GM04503 (cell line): ENCODE data around the gene ITGA2B.
"Not testable (repeated sequence)": the region's sequence is repeated elsewhere in the genome, so short reads cannot be mapped to it uniquely, and the experiment has no call there.

Experiments
- DNase-seq: peaks from one replicate; pipeline ENCODE4 v3.0.0-alpha.2; 2012; ENCODE audit warnings: low read depth

Gene ITGA2B

GRCh38 chr17:44368391-44369243 is 20.8 kb downstream of the ITGA2B start:
- not testable (repeated sequence) for DNase-seq

GRCh38 chr17:44367231-44367979 is 22.0 kb downstream of the ITGA2B start:
- DNase-seq, result no peak

GRCh38 chr17:44365051-44365450 is 24.4 kb downstream of the ITGA2B start:
- DNase-seq, result not testable (repeated sequence)

DNA sequence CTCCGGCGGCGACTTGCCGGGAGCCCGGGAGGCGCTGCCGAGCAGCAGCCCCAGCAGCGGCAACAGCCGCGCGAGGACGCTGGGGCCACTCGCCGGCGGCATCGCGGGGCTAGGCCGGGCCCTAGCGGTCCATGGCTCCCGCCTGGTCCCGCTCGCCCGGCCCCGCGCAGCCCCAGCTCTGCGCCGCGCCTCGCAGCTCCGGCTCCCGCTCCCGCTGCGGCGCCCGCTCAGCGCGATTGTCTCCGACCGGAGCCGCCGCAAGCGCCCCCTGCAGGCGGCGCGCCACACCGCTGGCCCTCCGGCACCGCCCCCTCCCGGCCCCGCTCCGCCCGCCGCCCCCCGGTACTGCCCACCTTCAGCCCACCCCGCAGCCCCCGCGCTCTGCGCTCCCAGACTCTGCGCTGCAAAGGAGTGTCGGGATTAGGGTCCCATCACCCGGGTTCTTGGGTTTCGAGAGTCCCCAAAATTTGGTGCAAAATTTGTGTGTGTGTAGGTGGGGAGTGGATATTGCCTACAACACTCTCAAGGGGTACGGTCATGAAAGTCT is 25.8 kb downstream of the ITGA2B start, which contains the start of gene FAM171A2:
Gene FAM171A2, minus strand, starts transcription at position 241 of the 547 bp plus-strand sequence. Its CDS starts 139 bp downstream, at position 102.
- DNase-seq, result no peak

DNA sequence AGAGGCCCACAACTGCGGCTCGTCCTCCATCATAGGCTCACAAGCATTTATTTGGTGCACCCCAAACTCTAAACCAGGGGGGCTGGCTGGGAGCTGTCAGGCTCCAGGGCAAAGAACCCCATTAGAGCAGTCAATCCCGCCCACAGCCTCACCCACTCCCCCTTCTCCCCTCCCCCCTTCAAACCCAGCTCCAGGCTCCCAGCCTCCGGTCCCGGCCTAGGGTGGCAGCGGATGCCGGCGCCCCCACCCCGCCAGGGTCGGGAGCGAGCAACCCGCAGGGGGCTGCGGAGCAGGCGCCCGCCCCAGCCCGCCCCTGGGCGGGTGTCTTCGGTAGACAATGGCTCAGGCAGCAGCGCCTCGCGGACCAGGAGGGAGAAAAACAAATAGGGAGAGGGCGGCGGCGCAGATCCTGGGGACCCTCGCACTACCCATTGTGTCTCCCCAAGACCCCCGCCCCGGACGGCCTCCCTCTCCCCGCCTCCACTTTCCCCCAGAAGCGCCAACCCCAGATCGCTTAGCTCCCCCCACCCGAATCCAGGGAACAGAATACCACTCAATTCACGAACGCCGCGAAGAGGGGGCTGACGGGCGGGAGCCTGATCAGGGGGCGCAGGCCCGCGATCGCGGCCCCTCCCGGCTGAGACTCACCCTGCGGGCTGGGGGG is 26.4 kb downstream of the ITGA2B start:
- no peak for DNase-seq

- no peak for DNase-seq
These were observed 26.9 kb downstream of the ITGA2B start for GRCh38 chr17:44362459-44362948.

DNA sequence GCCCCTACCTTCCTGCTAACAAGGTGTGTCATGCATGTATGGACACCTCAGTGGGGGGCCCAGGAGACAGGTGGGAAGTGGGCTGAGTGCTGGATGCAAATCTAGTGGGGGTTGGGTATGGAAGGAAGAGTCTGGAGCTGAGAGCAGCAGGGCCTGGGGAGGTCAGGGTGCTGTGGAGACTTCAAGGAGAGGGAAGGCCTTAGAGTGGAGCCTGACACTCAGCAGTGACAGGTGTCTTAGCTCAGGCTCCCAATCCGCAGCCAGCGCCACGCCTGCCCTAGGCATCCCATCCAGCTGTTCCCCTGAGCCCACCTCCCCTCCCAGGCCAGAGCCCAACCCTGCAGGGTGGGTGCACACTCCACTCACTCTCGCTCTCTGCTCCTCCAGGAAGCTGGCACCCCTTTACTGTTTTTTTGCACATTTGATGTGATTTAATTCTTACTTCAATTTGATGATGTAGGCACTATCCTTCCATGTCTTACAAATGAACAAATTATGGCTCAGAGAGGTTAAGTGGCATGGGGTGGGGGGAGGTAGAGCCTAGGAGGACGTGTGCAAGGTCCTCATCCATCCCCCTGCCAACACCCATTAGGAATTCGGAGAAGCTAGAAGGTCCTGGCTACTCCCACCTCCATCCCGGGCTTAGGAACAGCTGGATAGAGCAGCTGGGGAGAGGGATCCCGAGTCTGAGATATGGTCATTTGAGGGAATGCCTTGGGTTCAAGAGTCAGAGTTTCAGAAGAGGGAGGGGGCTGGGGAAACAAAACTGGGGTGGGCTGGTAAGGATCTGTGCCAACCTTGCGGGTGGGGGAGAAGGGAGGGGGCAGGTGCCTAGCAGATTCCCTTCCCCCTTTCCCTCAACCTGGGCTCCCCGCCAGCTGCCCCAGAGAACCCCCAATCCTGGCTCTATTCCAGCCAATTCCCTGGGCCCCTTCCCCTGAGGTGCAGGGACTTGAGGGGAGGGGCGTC is 27.9 kb downstream of the ITGA2B start:
- no peak for DNase-seq

- DNase-seq, result no peak
These were observed 28.6 kb downstream of the ITGA2B start for GRCh38 chr17:44360826-44361225.

- no peak for DNase-seq
These were observed 29.3 kb downstream of the ITGA2B start for GRCh38 chr17:44360144-44360533.

DNA sequence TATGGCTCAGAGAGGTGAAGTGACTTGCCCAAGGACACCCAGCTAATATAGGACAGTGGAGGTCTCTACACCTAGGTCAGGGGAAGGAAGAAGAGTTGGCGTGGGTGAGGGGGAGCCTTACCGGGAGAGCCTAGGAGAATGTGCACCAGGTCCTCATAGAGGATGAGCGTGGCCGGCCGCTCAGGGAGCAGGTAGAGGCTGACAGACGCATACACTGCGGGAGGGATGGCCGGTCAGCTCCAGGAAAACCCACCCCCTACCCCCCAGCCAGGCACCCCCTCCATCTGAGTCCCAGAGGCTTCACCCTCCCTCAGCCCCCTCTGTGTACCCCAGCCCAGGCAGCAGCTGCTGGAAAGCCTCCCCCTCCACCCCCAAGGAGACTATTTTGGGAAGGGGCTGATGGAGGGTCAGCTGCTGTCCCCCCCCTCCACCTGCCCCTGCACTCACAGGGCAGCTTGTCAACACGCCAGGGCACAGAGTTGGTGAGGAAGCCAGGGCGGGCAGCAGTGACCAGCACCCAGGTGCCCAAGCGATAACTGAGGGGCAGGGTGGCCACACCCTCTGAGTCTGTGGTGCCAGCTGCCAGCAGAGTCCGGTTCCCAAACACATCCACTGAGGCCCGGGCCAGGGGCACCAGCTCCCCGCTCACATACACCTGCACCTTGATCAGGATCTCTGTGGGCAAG is 29.8 kb downstream of the ITGA2B start:
- no peak for DNase-seq

DNA sequence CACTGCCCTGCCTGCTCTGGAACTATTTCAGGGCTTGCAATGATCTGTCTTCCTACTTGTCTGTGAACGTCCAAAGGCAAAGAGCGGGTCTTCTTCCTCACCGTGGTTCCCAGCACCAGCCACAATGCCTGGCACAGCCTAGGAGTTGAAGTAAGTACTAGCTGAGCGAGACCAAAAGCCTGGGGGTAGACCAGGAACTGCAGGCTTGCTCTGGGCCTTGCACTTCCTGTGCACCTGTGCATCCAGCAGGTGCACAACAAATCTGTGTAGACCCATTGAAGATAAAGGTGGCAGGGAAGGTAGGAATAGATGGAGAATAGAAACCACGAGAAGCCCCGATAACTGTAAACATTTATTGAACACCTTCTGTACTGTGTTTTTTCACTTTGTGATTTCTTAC is 30.4 kb downstream of the ITGA2B start:
- DNase-seq, result no peak

- no peak for DNase-seq
These were observed 31.4 kb downstream of the ITGA2B start for GRCh38 chr17:44358066-44358465.

DNA sequence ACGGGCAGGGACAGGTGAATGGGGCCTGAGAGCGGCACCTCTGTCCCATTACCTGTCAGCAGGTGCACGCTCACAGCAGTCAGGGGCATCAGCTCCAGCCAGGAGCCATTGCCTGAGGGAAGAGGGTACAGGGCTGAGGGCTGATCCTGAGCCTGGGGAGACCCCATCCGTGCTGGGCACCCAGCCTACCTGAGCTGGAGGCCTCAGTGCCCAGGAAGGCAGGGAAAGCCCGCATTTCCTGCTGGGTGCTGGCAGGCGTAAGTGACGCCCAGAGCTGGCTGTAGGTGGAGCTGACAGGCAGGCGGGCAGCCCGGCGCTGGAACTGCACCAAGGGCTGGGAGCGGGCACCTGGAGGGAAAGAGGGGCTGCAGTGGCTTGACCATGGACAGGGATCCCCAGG is 33.2 kb downstream of the ITGA2B start:
- no peak for DNase-seq

DNA sequence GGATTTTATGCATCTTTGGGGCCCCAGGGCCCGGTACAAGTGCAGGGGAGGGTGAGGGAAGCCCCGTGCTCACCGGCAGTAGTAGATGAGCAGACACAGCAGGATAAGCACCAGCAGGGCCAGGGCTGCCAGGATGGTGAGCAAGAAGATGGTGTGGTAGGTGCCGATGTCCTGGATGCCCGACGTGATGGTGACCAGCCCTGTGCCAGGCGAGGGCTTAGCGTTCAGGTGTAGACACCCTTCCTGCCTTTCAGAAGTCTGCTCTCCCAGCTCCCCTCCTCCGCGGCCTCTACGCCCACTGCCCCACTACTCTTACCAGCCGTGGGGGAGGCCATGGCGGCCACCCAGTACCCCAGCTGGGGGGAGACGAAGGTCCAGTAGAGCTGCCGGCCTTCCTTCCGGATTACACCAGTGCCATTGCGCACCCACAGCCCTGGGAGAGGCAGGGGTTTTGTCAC is 33.8 kb downstream of the ITGA2B start:
- DNase-seq, result no peak

DNA sequence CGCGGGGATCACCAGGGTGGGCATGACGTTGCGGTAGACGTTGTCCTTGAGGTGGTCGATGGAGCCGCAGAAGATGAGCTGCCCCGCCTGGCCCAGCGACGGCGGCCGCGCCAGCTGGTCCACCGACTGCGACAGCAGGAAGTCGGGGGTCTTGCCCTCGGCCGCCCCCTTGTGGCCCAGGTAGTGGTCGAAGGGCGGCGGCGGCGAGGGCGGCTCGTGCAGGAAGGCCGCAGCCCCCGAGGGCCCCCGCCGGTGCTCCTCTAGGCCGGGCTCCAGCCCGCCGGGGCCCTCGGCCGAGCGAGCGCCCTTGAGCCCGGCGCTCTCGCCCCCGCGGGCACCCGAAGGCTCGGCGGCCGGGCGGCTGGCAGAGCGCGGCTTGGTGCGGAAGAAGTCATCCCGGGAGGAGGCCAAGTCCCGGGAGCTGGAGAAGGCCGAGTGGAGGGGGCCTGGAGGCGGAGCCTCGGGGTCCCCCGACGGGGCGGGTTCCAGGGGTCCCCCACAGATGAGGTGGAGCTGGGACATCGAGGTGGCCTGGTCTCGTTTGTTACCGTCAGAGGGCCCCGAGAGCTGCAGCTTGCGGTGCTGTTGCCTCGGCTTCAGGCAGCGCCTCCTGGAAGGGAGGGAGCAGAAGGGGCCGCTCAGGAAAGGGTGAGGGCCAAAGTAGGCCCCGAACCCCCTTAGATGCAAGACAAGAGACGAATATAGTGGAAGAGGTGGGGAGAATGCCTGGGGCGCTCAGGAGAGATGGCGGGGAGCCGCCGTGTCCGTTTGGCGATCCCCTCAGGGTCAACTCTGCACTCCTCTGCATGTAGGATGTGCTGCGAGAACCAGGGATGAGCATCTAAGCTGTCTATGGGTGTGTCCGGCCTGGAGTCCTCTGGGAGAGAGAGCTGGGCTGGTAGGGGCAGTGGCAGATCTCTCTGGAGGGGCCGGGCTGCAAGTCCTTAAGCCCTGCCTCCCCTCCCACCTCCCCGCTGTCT is 34.6 kb downstream of the ITGA2B start:
- no peak for DNase-seq

DNA sequence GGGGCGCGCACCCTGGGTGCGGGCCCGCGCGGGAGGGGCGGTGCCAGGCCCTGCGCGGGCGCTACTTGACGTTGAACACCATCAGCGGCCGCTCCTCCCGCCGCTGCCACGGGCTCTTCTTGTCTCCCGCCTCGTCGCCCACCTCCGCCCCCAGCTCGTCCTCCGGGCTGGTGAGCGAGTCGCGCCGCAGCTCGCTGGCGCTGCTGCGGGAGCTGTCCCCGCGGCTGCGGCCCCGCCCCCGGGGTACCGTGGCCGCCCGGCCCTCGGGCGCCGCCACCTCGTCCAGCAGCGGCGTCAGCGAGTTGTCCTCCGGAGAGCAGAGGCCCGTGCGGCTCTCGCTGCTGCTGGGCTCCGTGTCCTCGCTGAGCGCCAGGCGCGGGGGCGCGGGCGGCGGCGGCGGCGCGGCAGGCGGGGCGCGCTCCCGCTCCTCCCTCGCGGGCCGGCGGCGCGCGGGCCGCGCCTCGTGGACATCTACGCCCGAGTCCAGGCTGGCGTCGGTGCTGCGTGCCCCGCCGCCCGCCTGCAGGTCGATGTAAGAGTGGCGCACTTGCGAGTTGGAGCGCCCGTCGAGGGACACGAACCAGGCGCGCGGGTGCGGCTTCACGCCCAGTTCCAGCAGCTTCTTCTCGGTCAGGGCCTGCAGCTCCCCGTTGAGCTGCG is 35.6 kb downstream of the ITGA2B start:
- DNase-seq, result no peak

DNA sequence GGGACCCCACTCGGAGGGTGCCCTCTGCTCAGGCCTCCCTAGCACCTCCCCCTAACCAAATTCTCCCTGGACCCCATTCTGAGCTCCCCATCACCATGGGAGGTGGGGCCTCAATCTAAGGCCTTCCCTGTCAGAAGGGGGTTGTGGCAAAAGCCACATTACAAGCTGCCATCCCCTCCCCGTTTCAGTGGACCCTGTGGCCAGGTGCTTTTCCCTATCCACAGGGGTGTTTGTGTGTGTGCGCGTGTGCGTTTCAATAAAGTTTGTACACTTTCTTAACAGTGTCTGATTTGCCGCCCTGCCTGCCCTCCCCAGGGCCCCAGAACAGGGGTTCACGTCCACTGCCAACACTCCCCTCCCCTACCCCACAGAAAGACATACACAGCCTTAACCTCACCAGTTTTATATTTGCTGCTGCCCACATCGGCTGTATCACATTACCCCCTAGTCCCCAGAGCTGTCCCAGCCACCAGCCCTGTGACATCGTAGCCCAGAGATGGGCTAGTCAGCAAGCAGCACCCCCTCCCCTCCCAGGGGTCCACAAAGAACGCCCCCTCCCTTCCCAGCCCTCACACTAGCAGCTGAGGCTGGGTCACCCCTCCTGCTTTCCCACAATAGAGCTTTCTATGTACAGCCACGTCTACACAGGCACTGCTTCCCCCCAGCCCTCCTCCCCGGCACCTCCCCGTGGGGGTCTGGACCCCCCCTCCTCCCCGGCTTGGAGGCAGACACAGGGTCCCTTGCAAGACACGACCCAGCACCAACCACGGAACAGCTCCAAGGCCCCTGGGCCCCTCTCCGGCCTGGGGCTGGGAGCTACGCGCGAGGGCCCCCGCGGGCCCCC is 36.4 kb downstream of the ITGA2B start:
- DNase-seq, result no peak
